HG03558 (cell line): Measurements from ENCODE around the gene PCDHGC3.
A peak's percentile ranks its signal among the peaks of the same experiment; 100 is the strongest.

Source experiments
- ATAC-seq: cut with Tn5 transposase; IDR thresholded peaks from one replicate; pipeline ENCODE4 v1.9.1; 2021; ENCODE audit warnings: moderate number of reproducible peaks; ENCODE audit not compliant: unreplicated experiment; ENCODE audit errors: extremely low read depth

Gene PCDHGC3

DNA sequence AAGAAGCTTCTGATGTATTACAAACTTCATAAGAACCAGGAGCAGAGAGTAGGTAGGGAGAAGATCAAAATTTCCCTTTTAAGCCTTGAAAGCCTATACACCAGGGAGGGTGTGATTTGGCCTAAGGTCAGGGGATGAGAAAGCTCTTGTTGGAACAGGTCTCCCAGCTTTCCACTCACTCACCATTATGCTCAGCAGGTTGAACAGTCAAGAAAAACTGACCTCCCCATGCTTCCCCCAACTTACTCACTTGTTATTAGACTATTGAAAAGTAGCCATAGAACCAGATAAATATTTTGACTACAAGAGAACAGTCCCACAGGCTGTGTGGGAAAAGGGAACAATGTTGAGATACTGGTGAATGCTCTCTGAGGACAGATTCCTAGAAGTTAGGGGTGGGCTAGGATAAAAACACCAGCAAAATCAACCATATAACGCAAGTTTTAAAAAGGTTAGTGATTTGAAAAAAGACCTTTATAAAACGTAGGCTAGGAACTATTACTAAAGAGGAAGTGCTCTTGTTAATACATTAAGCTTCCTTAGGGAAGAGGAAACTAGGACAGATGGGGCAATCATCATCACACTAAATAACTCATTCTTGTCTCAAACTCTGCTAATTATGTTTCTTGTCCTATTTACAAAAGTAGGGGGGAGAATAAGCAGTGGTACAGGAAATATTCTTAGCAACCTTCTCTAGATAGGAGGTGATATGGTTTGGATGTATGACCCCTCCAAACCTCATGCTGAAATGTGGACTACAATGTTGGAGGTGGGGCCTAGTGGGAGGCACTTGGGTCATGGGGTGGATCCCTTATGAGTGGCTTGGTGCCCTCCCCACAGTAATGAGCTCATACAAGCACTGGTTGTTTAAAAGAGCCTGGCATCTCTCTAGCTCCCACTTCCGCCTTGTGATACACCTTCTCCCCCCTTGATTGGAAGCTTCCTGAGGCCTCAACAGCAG is 44.1 kb downstream of the PCDHGC3 start:
- ATAC-seq = no peak

DNA sequence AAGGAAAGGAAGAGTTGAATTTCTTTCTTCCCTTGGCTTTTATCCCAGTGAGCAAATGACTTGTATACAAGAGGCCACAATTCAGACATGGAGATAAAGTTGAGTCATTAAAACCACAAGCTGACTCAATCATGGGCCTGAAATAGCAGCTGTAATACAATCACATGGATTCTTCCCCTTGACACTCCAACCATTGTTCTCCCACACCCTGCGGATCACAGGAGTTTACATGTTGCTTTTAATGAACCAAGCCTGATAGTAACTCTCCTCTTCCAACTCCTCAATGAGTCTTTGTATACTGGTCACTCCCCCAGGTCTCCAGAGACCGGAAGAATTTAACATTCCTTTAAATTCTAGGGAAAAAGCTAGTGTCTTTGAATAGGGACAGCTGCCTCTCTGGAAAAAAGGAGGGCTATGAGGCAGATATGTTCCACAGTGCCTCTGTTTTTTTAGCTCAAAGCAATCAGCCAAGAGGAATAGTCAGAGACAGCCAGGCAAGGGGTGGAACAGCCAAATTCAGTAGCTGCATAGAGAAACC is 45.5 kb downstream of the PCDHGC3 start:
- no peak for ATAC-seq

DNA sequence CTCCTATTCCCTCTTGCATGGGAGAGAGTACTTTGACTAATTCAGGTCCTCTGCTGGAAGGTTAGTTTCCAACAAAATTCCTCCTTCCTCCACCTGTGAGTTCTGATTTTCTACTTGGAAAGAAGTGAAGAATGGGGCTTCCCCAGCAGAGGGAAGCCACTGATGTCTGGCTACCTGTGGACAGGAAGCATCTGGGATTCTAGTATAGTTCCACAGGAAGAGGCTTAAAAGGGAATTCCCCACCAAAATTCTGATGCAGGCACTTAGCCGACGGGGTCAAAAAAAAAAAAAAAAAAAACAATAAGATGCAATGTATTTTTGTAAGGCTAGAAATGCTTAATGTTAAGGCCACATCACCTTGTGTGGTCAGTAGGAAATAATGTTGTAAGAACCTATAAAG is 46.5 kb downstream of the PCDHGC3 start:
- no peak for ATAC-seq

DNA sequence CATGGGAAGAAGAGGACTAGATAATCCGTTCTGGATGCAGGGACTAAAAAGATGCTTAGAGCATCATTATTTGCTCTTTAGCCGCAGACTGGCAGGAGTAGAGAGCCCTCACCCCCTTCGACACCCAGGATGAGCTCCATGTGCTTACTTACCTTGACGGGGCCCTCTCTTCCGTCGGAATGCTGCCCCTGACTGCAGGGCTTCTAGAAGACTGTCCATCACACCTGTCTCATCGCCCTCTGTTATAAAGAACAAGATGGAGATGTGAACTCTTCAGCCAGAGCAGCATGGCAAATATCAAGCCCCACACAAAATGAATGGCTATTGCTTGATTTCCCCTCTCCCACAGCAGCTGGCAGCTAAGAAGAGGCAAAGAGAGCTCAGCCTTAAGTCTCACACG is 48.2 kb downstream of the PCDHGC3 start:
- no peak for ATAC-seq

DNA sequence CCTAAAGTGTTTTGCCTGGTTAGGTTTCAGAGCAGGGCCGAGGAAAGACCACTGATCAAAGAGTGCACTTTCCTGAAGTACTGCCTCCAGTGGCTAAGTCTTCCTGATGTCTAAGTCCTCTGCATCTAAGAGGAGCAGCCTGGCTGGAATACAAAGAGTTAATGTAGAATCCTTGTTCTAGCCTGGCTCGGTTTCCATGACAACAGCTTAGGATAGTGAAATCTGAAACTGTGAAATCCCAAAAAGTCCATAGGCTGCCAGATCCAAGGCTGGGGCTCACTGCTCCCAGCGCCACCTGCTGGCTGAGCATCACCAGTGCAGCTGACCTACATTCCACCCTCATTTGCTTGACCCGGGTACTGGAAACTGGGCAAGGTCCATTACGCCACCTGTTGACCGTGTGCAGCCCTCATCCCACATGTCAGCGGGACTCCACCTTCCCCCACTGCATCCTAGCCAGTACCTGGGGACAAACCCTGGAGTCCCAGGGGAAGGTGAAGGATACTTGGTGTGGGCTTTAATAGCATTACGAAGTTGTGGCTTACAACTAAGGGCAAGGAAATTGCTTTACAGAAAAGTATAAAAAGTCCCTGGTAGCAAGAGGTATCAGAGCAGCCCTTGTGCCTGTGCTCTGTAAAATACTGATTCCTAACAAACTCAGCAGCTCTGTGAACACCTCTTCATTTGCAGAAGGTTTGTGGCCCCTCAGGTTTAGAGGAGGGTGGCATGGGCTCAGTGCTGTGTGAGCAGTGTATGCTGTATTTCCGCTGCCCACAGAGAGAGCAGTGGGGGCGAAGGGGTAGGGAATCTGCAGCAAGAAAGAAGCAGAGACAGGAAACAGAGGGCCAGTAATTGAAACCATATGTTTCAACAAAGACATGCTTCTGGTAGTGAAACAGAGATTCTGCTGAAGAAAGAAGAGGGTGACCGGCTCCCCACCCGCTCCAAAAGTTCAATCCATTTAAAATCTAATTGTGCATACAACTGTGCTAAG is 49.1 kb downstream of the PCDHGC3 start:
- peak; percentile 37 for ATAC-seq

DNA sequence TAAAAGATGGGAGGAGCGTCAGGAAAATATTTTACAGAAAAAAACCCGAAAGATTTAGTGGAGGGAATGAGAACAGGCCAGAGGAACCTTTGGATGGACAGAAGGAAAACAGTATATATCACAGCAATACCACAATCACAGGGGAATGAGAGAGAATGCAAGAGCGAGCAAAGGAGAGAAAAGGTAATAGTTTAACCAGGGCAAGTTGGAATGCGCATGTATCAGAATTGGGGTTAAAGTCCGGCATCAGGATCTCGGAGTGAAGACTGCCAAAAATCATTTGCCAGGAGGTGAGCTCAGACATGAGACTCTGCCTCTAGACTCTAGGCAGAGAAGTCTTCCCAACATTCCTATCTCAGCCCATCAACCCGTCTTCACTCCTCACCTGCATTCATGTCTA is 49.9 kb downstream of the PCDHGC3 start:
- no peak for ATAC-seq

DNA sequence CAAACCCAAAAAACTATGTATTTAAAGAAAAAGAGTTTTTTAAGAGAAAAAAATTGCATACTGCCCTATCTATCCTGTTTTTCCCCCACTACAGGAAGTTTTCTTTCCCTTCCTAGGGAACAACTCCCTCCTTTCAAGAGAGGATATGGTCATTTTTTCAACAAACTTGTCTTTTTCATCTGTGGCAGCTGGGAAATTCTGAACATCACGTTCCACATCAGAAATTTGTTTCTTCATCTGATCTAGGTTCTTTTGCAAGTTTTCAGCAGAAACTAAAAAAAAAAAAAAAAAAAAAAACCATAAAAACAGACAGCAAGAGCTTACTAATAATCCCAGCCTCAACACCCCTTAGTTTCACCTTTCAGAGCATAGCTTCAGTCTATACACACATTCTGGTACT is 51.7 kb downstream of the PCDHGC3 start:
- no peak for ATAC-seq
